Measurements from ENCODE around the gene TTI1.

TTI1 gene

GRCh38 chr20:37958856-37959520, 74.3 kb downstream of the TTI1 start:
- DNase-seq = no peak

DNA sequence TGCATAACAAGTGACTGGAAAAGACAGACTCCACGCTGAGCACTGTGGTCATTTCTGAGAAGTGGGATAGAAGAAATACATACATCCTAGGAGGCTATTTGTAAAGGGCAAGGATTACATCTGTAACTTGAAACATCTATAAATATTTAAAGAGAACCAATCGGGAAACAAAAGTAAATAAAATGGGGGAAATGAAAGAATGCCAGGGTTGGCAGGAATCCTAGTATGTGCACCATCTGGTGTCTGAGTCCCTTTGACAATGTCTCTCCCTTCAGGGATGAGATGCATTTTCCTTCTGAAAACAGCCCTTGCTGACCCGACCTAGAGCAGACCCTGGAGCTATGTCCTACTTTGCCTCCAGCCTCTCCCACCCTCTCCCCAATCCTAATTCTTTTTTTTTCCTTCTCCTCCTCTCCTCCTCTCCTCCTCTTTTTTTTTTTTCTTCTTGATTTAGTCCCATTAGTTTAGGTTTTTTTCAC, 77.1 kb downstream of the TTI1 start:
- no peak for DNase-seq

- no peak for DNase-seq
Observed at GRCh38 chr20:37955511-37955910, 77.7 kb downstream of the TTI1 start.

DNA sequence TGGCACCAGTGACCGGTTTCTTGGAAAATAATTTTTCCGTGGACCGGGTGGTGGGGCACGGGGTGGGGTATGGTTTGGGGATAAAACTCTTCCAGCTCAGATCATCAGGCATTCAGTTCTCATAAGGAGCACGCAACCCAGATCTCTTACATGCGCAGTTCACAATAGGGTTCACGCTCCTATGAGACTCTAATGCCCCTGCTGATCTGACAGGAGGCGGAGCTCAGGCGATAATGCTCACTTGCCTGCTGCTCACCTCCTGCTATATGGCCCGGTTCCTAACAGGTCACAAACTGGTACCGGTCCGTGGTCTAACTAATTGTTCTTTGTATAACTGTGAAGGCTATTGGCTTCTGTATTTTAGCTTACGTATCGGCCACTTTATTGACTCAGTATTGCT, 78.6 kb downstream of the TTI1 start:
- DNase-seq = no peak

- no peak for DNase-seq
Observed at GRCh38 chr20:37954190-37954589, 79.1 kb downstream of the TTI1 start.

GRCh38 chr20:37948956-37949355, 84.3 kb downstream of the TTI1 start:
- no peak for DNase-seq

DNA sequence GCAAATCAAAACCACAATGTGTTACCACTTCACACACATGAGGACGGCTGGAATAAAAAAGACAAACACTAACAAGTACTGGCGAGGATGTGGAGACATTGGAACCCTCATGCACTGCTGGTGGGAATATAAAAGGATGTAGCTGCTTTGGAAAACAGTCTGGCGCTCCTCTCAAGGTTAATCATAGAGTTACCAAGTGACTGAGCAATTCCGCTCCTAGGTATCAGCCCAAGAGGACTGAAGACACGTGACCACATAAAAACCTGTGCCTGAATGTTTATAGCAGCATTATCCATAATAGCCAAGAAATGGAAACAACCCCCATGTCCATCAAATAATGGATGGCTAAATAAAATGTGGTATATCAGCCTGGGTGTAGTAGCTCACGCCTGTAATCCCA, 85.3 kb downstream of the TTI1 start:
- no peak for DNase-seq

GRCh38 chr20:37946946-37947345, 86.3 kb downstream of the TTI1 start:
- no peak for DNase-seq

DNA sequence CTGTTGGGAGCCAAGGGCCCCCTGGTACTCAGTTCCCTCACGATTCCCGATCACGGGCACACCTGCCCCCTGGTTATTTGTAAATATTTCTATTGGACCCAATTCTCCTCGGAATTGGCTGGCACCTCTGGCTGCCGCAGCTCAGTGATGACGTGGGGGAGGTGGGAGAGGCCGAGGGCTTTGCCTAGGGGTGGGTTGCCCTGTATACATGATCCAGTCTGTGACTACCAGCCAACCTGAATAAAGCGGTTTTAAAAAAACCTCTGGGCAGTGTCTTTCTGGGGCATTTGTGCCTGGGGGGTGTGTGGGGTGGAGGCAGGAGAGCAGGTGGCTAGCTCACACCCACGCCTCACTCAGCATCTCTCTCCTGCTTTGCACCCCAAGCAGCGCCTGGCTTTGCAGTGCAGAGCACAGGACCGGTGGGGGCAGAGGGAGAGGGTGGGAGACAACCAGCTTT, 88.1 kb downstream of the TTI1 start:
- DNase-seq = no peak

DNA sequence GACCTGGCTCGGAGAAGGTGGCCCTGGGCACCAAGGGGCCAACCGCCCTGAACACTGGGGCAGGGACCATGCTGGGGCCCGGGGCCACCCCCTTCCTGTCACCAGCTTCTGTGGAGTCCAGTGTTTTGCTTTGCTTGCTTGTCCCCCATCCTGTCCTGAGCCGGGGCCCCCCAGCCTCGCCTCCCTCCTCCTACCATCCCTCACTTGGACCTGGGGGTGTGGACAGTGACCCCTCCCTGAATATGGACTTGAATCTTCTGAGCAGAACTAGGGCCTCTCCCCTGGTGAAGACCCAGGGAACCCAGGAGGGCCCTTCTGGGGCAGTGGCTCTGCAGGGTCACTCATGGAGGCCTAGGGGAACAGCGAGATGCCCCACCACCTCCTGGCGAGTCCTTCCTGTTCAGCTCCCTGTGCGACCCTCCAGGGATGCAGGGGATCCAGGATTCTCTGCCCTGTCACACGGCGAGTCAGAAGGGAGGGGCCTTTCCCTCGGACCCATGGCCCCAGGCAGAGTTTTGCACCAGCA, 88.7 kb downstream of the TTI1 start:
- no peak for DNase-seq

- DNase-seq = no peak
Observed at GRCh38 chr20:37943501-37944455, 89.5 kb downstream of the TTI1 start.

- DNase-seq = no peak
Observed at GRCh38 chr20:37943033-37943432, 90.2 kb downstream of the TTI1 start.

DNA sequence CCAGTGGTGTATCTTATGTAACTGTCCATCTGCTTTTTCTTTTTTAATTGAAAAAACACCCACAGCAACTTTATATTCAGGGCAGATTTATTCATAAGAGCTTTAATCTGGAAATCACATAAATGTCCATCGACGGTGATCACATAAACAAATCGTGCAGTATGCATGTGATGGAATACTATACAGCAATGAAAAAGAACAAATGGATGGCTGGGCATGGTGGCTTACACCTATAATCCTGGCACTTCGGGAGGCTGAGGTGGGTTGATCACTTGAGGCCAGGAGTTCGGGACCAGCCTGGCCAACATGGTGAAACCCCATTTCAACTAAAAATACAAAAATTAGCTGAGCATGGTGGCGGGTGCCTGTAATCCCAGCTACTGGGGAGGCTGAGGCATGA, 91.3 kb downstream of the TTI1 start:
- no peak for DNase-seq

DNA sequence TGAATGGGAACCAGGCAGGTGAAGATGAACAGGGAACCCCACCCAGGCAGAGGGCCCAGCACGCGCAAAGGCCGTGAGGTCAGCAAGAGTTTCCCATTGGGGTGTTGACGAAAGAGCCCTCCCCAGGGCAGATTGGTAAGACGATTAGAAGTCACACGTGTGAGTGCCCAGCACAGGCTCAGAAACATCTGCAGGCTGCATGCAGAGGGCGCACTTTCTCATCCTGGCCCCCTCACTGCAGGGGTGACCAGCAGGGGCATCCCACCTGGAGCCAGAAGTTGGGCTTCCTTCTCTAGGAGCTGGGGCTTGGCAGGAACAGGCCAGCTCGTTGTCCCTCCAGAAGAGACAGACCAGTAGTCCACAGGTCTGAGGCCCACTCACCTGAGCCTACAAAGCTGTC, 91.9 kb downstream of the TTI1 start:
- peak; percentile 40 for DNase-seq

- DNase-seq = no peak
Observed at GRCh38 chr20:37940858-37941257, 92.4 kb downstream of the TTI1 start.

- DNase-seq = no peak
Observed at GRCh38 chr20:37939701-37940560, 93.3 kb downstream of the TTI1 start.

DNA sequence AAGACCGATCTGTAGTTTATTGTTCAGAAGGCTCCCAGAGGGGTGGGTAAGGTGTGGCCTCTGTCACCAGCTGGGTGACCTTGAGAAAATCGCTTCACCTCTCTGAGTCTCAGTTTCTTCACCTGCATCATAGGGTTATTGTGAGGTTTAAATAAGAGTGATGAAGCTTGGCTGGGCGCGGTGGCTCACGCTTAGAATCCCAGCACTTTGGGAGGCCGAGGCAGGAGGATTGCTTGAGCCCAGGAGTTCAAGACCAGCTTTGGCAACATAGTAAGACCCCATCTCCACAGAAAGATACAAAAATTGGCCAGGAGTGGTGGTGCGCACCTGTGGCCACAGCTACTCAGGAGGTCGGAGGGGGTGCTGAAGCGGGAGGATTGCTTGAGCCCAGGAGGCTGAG, 94.3 kb downstream of the TTI1 start:
- DNase-seq = no peak

DNA sequence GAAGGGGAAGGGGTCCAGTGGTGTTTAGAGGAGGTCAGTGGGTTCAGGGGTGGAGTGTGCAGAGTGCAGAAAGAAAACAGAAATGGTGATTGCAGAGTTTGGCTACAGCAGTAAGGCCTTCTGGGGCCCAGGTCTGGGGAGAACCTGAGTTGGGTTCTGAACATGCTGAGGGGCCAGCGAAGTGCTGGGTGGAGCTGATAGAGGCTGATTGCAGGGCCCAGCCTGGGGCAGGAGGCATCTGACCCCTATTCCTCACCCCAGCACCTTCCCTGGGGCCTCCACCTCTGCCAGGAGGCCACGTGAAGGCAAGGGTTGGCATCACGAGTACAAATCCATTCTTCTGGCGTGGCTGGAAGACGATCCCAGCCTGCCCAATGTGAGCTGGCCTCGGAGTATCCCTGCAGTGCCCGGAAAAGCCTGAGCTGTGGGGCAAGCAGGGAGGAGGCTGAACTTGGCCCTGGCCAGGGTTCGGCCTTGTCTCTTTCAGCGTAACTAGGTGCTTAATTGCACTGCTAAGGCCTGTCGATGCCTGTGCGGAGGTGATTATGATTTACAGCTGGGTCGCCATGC, 95.0 kb downstream of the TTI1 start:
- no peak for DNase-seq

- no peak for DNase-seq
Observed at GRCh38 chr20:37937686-37938085, 95.6 kb downstream of the TTI1 start.

DNA sequence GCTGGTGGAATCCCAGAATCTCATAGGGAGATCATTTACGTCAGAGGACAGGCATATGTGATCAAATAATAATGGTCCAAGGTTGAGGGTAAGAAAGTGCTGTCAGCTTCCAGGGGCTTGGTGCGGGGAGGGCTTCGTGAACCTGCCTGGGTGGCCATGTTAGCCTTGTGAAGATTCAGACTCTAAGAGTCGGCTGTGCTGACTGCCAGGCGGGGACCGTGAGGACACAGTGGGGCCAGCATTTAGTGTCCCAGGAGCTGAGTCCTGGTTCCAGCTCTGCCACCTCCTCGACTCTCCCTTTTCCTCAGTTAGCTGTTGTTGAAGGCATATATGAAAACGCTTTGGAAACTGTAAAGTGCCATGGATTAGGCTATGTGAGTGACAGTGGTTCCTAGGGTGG, 96.8 kb downstream of the TTI1 start:
- no peak for DNase-seq

GRCh38 chr20:37936041-37936440, 97.2 kb downstream of the TTI1 start:
- no peak for DNase-seq

DNA sequence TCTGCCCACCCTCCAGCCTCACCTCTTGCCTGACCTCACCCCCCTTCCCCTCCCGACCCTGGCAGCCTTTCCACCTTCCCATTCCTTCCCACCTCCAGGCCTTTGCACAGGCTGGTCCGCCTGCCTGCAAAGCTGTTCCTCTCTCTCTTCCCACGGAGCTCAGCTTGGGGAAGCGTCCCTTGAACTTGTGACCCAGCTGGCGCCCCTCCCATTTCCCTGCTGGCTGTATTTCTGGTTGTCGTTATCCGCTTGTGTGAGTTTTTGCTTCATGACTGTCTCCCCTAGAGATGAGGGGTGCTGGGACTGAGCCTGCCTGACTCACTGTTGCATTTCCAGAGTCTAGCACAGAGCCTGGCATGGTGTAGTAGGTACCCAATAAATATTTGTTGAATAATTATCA, 97.8 kb downstream of the TTI1 start:
- no peak for DNase-seq

Measured in RPMI8226 (cell line).